ENCODE results near the gene GPC5.

GPC5 gene

DNA sequence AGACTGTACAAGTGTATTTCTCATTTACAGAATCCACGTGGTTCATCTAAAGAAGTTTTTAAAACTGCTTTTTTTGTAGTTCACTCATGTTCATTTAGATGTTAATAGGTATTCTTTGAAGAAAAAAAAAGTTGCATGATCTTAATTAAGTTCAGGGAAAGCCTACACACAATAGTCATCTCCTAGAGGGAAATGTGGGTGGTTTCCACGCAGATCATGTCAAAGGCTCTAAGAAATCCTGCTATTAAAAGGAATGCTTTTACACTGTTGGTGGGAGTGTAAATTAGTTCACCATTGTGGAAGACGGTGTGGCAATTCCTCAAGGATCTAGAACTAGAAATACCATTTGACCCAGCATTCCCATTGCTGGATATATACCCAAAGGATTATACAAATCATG is 312.3 kb downstream of the GPC5 start:
- no peak for DNase-seq (ENCODE audit: low read depth in 2 of 2)

- DNase-seq (ENCODE audit: low read depth in 2 of 2), result no peak
These were observed 316.4 kb downstream of the GPC5 start for GRCh38 chr13:91714855-91715254.

DNA sequence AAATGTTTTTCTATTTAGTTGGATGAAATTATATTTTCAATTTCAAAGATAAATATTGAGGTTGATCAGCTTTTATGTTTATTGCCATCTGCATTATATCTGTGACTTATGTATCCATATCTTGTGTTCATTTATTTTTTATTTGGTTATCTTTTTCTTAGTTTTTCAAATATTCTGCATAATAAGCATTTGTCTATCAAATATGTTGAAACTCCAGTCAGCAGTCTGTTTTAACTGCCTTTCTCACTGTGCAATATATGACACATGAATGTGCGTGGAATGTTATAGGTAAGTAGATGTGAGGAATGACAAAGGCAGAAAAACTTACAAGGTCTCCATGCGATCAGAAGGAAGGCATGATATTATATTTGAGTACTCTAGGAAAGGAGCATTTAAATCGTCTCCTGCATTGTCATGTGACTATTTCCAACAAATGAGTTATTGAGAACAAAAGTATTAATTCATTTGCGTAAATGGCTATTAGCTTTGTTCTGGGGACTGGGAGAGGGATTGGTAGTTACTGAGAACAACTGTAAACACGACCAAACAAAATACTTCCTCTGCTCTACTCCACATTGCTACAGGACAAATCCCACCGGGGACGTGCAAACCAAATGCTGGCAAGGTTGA is 318.1 kb downstream of the GPC5 start:
- no peak for DNase-seq (ENCODE audit: low read depth in 2 of 2)

DNA sequence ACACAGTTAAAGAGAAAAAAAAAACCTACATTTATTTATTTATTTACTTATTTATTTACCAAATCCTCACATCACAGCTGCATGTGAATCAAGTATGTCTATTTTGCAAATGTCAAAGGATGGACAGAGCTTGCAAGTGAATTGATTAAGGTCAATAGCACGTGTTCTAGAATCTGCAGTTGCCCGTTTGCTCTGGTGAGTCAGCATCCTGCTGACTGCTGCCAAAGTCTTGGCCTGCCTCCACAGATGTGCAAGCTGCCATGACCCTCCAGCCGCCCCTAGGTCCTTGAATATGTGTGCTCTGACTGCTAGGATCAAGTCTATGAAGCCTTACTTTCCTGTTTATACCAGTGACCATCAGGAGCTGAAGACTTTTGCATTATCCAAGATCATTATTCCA is 320.6 kb downstream of the GPC5 start:
- no peak for DNase-seq (ENCODE audit: low read depth in 2 of 2)

- DNase-seq (ENCODE audit: low read depth in 2 of 2), result no peak
These were observed 323.0 kb downstream of the GPC5 start for GRCh38 chr13:91721413-91721812.

GRCh38 chr13:91722267-91722884 is 324.0 kb downstream of the GPC5 start:
- no peak for DNase-seq (ENCODE audit: low read depth in 2 of 2)

GRCh38 chr13:91724591-91724990 is 326.2 kb downstream of the GPC5 start:
- no peak for DNase-seq (ENCODE audit: low read depth in 2 of 2)

DNA sequence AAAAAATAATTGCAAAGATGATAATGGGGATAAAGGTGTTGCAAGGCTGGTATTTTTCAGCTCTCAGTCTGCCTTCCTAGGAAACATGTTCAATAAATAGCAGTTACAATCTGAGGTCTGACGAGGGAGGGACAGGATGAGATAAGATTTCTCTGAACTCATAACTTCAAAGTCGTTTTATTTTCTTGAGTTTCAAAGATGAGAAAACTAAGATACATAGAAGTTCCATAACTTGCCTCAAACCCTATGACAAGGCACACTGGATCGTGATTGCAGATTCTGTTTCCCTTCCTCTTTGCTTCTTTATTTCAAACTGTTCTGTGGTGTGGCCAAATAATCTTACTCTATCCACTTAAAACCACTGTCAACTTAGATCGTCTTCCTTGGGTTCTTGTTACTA is 327.2 kb downstream of the GPC5 start:
- no peak for DNase-seq (ENCODE audit: low read depth in 2 of 2)

GRCh38 chr13:91726671-91727070 is 328.2 kb downstream of the GPC5 start:
- DNase-seq (ENCODE audit: low read depth in 2 of 2), result no peak

GRCh38 chr13:91729859-91730258 is 331.4 kb downstream of the GPC5 start:
- DNase-seq (ENCODE audit: low read depth in 2 of 2), result no peak

- DNase-seq (ENCODE audit: low read depth in 2 of 2), result no peak
These were observed 341.3 kb downstream of the GPC5 start for GRCh38 chr13:91739751-91740150.

- DNase-seq (ENCODE audit: low read depth in 2 of 2), result no peak
These were observed 342.3 kb downstream of the GPC5 start for GRCh38 chr13:91740756-91741155.

- DNase-seq (ENCODE audit: low read depth in 2 of 2), result no peak
These were observed 343.5 kb downstream of the GPC5 start for GRCh38 chr13:91741925-91742324.

DNA sequence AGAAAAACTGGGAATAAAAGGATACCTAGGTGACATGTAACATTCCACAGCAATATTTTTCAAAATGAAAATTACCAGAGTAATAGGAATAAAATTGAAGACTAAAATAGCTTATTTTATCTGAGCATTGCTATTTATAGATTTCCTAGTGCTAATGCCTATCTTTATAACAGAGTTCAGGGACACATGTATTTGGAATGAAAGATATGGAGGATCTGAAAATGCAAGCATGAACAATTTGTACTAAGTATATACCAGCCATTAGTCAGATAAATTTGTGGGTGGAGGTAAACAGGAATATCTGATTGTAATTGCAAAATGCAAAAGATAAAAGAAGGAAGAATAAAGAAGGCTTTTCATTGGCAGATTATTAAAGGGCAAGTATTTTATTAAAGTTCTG is 345.9 kb downstream of the GPC5 start:
- no peak for DNase-seq (ENCODE audit: low read depth in 2 of 2)

DNA sequence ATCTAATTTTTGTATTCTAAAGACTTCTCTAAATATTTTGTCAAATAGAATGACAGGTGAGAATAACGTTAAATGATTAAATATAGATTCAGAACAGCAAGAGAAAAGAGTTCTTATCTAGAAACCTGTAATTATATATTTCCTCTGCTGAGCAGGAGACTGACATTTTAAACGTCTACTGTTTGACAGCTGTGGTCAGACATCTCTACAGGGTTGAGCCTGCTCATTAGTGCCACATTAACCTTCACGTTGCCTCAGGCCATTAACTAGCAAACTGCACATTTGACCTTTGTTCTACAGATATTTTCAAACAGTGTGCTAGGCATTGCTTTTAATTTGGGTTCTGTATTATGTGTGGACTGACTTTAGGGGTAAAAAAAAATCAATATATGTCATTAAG is 347.5 kb downstream of the GPC5 start:
- DNase-seq (ENCODE audit: low read depth in 2 of 2), result no peak

DNA sequence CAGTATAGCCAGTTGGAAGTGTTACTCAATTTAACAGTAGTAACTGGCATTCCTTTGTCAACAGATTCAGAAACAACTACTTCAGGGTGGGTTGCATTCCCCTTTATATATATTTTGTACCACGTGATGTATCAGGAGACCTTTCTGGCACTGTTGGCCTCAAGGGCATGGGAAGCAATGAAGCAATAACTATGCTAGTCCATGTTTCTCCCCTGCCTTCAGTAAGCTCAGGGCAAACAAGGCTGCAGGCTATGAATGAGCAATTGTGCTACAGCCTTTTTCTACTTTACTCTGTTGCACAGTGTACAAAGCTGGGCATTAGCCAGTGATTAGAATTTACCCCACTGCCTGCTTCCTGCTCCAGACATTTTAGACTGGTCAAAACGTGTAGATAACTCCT is 348.8 kb downstream of the GPC5 start:
- DNase-seq (ENCODE audit: low read depth in 2 of 2), result no peak

DNA sequence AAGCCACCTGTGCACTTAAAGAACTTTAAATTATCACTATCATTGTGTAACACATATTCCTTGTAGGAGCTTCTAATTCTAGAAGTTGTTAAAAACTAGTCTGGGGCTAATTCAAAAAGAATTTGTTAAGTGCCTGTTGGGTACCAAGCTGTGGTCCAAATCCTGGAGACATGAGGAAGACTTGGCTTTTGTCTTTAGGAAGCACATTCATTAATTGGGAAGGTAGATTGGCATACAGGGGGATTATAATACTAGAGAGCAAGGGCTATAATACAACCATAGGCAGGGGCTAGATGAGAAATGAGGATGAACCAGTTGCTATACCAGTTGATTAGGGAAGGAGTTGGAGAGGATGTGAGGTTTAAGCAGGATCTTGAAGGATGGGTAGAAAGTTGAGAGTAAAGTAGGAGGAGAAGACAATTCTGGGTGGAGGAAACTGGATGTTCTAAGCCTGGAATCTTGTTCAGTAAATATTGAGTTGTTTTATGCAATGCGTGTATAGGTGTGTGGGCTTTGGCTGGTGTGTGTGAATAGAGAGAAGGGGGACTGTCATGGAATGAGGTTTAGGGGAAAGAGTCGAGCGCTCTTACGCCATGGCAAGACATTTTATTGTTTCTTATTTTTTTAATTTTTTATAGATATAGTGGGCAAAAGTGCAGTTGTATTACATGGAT is 350.1 kb downstream of the GPC5 start:
- no peak for DNase-seq (ENCODE audit: low read depth in 2 of 2)

DNA sequence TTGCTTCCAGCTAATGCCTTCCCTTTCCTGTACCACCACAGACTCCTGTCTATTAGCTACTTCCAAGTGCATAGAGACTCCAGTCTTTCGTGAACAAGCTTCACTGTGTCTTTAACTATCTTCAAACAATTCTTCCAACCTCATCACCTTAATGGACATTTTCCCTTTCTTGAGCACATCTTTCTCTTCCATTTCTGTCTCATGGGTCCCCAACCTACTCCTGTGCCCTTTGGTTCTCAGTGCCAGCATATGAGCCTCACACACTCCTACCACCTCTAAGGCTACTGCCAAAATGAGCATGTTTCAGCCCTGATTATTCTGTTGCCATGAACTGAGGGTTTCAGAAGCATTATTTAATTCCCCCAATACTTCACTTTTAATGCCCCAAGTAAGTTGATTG is 360.3 kb downstream of the GPC5 start:
- DNase-seq (ENCODE audit: low read depth in 2 of 2), result no peak

GRCh38 chr13:91762957-91763356 is 364.5 kb downstream of the GPC5 start:
- no peak for DNase-seq (ENCODE audit: low read depth in 2 of 2)

DNA sequence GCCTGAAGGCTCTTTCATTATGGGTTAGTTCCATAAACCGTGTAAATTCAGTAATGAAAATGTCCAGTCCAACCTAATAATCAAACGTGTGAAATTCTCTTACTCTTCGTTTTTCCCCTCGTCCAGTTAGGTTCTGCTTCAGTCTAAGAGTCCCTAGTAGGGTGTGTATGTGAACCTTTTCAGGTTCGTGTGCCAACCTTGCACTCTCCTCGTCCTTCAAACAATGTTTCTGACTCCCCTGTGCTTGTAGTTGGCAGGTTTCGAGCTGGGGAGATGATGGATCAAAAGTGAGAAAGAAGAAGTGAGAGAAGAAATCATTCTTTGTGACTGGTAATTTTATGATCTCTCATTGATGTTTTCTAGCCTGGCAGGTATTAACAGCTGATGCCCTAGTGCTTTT is 366.1 kb downstream of the GPC5 start:
- DNase-seq (ENCODE audit: low read depth in 2 of 2), result no peak

DNA sequence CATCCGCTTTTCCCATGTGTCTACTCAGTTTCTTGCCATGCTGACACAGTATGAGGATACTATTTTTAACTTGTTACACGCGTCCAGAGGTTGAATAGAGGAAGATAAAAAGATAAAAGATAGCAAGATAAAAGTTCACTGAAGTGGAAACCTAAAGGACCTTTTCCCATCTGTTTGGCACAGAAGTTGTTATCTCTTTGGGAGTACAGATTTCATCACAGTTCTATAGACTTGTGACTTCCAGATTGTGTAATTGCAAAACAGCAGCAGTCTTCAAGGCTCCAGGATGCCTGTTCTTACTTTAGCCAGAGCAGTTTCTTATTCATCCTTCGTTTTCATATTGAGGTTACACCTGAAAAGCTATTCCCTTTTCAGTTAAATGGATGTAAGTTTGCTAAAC is 369.2 kb downstream of the GPC5 start:
- no peak for DNase-seq (ENCODE audit: low read depth in 2 of 2)

GRCh38 chr13:91768746-91769145 is 370.3 kb downstream of the GPC5 start:
- no peak for DNase-seq (ENCODE audit: low read depth in 2 of 2)

DNA sequence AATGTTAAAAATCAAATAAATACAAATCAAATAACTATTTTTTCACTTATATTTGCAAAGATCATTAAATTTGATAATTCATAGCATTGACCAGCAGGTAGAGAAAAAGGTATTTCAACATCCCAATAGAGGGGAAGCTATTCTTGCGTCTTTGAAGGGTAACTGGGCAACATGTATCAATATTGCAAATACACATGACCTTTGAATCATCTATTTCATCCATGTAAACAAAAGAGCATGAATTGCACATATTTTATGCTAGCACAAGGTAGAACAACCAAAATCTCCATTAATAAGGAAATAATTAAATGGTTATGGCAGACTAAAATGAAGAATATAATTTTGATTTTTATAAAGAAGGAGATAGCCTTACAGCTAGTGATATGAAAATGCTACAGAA is 372.8 kb downstream of the GPC5 start:
- no peak for DNase-seq (ENCODE audit: low read depth in 2 of 2)
